NCI-H69 (cell line): ENCODE results near the gene SLIT3.

Experiments used
- DNase-seq: peaks from one replicate; lab custom pipeline; 2025; lab: John Stamatoyannopoulos, UW

Gene SLIT3

DNA sequence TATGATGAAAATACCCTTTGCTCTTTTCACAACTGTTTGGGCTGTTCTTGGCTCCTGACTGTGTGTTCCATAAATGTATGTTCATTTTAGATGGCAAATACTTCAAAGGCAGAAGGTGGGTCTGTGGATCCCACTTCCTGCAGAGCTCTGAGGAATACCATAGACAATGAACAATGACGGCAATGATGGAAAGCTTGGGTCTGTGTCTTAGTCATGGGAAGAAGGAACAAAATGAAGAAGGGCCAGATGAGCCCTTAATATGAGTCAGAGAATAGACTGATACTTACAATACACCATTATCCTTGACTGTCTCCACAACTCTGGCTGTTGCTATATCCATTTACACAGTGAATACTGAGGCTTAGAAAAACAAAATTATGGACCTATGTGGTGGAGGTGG lies 126.0 kb downstream of the SLIT3 start:
- no peak for DNase-seq

DNA sequence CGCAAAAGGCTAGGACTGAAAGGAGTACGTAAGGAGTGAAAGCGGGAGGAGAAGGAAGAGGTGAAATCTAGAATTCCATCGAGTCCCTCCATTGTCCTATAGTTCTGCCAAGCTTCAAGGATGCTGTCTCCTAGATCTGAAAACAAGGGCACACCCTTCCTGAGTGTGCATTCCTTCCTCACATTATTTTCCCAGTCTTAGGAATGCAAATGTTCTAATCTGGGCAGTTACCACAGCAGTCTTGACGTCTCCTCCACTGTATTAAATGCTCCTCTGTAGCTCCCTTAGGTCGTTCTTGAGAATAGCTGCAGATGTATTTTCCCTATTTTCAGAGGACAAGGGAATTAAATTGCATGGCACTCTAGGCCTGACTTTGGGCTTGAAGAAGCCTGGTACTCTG lies 127.6 kb downstream of the SLIT3 start:
- no peak for DNase-seq

DNA sequence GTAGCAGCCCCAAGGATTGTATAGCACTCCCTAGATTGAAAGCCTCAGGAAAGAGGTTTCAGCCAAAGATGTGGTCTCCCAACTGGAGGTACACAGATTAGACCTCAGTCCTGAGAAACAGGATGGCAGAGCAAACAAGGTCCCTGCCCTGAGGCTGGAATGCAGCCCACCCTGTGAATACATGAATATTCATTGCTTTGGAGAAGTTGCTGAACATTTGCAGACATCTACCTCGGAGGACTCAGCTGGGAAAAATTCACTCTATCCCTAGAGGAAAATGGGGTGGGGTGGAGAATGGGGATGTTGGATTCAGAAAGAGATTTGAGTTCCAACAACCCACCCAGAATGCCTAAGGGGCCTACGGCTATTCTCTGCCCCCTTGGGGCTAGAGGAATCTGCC lies 129.4 kb downstream of the SLIT3 start:
- no peak for DNase-seq

DNA sequence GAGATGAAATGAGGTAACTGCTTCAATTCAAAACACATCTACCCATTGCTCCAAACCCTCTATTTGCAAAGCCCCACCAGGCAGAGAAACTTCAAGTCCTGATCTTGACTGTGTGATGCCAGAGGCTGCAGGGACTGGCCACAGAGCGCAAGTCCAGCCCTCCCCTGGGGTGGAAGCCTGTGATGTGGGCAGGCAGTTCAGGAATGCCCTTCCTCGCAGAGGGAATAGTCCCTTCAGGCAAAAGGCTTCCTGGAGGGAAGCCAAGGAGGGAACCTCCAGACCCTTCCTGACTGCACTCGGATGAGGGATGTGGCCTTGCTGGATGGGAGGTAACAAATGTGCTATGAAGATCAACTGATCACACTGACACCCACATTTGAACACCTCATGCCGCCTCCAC lies 131.2 kb downstream of the SLIT3 start:
- DNase-seq, result no peak

DNA sequence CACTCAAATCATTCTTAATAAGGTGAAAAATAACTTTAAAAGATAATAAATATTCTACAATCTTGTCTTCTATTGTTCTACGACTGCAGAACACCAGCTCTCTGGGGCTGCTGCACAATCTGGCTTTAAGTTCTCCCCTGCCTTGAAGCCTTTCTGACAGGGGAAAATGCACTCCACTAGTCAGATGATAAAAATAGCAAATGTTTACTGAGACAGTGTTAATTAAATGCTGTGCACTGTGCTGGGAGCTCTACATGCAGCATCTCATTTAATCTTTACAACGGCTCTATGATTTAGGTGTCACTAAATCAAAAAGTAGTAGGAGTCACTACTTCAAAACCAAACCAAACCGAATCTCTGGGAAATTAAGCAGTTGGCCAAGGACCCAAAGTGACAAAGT lies 132.7 kb downstream of the SLIT3 start:
- DNase-seq, result no peak

DNA sequence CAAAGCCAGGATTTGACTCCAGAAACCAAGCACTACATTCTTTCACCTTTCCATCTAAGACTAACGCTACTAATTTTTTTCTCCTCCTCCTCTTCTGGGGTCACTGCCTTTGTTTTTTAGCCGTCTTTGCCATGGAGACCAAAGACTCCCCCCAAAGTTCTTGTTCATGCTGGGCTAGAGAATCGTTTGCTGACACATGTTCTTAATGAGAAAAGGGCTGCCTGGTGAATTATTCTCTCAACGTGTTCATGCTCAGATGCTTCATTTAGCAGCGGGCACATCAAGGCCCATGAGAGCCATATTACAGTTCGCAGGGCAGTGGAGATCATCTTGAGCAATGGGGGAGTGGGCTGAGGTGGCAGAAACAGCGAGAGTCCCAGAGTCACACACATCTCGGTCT lies 134.9 kb downstream of the SLIT3 start:
- DNase-seq, result no peak

DNA sequence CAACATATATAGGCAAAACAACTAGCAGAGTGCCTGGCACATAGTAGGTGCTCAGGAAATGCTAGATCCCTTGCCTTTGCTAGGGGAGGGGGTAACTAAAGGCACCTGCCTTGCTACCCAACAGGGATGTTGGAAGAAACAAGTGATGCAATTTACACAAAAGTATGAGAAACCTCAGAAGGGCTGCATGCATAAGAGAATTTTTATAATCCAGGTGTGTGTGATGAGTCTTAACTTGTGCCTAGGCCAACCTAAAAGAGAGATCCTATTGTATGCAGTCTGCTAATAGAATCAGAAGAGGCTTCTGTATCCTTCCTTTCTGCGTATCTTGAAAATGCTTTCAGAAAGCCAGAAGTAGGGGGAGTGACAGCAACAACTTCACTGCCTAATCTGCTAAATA lies 135.9 kb downstream of the SLIT3 start:
- no peak for DNase-seq

DNA sequence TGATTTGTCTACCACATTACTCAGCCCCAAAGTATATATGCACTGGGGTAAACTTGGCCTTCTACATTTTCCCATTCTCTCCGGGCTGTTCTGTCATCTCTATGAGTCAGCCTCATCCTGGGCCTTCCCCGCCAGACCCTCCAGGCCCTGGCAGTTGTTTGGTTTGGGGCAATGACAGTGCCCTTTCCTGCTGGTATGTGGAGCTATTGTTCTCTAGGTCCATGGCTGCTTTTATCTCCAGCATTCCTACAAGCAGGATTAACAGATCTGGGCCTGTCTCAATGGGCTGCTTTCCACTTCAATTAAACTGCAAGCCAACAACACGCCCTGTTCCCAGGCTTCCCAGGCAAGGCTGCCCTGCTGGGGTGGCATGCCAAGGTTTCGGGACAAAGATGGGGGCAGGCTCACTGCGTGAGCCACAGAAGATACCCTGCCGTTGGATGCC lies 136.4 kb downstream of the SLIT3 start:
- no peak for DNase-seq

DNA sequence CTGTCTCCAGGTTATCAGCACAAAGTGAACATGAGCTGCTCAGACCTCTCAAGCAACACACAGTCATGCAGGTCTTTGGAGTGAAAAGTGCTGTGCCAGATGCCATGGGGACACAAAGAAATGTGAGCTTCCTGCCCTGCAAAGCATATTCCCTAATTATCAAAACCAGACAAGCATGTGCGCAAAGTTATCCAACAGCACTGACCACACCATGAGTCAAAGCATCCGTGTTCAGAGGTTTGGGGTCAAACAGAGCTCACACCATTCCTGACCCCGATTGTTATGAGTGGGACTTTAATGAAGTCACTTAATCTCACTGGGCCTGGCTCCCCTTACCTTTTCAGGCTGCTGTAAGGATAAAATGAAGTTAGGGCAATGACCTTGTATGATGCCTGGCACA lies 138.5 kb downstream of the SLIT3 start:
- DNase-seq, result no peak

DNA sequence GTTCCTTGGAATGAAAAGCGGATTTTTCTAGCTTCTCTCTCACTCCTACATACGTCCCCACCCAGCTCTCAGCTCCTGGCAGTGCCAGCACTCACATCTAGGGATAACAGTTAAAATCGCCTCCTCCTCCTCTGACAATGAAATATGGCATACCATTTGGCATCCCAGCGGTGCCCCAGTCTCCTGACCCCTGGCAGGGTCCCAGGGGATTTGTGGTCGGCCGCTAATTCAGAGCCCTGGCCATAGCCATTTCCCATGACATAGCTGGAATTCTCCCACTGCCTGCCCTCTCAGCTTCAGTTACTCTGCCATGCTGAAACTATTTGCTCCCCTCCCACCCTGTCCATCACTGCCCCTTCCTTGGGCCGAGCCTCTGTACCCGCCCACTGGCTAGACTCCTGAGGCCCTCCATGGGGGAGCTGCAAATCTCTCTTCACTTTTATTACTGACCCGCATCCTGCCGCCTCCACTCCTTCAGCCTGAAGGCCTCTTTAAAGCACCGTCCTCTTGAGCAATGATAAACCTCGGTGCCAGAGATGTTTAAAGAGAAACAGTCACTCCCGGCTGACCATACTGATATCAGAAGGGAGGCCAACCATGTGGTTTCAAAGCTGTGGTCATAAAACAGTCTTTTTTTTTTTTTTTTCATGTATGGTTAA lies 139.8 kb downstream of the SLIT3 start:
- DNase-seq, result no peak

DNA sequence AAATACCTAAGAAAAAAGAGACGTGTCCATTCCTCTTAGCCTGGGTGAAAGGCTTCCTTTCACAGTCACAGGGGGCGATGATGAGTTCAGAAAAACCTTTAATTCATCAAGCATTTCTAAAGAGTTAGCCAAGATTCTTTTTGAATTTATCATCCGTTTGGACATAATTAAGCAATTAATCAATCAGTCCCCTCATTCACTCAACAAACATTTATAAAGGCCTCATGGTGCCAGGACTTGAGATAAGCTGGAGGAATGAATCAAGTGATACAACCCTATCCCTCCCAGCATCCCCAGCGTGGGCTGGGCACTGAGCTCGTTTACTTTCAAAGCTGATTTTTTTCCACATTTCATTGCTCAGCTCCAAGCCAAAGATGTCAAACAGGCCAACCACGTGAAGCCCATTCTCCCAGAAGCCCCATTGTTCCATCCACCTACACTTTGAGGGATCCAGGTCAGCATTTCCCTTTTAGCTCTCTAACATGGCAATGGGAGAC lies 140.5 kb downstream of the SLIT3 start:
- no peak for DNase-seq

DNA sequence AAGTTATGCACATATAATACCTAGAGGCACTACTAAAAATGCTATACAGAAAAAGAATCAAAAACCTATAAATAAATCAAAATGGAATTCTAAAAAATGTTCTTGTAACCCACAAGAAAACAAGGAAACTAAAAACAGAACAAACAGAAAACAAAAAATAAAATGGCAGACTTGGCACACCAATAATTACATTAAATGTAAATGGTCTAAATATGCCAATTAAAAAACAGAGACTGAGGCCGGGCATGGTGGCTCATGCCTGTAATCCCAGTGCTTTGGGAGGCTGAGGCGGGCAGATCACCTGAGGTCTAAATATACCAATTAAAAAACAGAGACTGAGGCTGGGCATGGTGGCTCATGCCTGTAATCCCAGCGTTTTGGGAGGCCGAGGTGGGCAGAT lies 142.2 kb downstream of the SLIT3 start:
- DNase-seq, result no peak

DNA sequence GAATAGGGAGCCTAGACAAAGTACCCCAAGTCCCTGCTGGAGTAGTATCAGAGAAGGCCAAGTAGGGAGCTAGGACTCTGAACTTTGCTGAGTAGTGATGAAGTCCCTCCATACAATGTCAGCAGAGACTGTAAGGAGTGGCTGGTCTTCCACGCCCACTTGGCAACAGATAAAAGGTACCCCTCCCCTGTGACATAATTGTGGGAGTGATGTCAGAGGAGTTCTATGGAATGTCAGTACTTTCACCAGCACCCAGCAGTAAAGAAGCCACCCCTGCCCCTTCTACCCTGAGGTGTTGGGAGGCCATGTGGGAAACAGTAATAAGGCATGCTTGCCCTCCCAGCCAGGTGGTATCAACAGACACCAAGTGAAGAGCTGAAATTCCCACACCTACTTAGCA lies 143.9 kb downstream of the SLIT3 start:
- DNase-seq, result no peak

DNA sequence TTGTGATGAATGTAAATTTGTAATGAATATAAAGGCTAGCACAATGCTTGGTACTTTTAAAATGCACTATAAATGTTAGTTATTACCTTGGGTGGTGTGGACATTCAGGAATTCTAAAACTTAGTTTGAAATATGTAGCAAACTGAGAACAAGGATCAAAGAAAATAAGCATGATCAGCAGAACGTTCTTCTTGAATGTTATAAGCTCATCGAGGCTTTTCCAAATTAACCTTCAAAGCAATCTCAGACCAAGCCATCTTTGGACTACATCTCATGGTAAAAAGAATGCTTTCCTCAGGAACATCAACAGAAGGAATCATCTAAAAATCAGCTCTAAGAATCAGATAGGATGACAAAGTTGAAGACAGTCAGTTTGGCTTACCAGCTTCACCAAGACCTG lies 146.3 kb downstream of the SLIT3 start:
- DNase-seq, result no peak

DNA sequence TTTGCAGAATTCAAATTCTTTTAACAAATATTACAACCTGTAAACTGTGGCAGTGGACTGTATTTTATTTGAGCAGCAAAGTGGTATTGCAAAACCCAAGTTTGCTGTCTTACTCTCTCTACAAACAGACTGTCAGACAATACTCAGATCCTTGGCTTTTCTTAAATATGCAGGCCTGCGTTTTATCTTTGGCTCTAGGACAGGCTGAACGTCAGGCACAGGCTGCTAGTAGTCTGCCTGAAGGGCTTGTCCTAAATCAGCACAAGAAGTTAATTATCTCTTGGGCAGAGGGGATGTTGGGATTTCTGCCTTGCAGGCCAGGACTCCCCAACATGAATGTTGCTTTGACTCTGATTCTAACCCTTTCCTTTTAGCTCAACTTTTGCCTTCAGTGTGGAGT lies 147.5 kb downstream of the SLIT3 start:
- no peak for DNase-seq

DNA sequence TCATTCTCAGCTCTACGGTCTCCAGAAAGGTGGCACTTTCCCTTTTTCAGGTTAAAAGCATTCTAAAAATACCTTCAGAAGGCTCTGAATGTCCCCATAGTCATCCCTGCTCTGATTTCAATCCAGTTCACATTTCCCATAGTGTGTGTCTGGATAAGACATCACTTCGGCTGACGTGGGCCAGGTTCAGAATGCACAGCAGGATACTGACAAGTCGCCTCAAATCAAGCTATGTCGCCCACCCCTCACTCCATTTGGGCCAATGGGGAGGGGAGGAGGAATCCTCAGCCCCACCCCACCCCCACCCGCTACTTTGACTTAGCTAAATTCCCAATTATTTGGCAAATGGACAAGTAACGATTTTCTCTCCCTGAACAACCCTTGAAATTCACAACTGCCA lies 148.0 kb downstream of the SLIT3 start:
- DNase-seq, result no peak

DNA sequence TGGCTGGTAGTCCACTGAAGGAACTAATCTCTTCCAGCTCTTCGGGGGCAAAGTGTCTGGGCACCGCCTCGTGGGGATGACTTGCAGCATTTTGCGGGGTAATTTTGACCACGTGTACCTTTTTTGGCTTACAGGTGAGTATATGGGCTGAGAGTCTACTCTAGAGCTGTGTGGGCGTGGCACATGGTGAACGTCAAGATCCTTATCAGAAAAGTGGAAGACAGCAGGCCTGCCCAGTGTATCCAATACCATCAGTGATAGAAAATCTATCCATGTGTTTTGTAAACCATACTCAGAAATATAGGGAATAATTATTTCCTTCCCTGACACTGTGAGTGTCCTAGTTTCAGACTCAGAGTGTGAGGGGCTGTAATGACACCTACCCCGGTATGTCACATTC lies 148.5 kb downstream of the SLIT3 start:
- DNase-seq, result no peak

DNA sequence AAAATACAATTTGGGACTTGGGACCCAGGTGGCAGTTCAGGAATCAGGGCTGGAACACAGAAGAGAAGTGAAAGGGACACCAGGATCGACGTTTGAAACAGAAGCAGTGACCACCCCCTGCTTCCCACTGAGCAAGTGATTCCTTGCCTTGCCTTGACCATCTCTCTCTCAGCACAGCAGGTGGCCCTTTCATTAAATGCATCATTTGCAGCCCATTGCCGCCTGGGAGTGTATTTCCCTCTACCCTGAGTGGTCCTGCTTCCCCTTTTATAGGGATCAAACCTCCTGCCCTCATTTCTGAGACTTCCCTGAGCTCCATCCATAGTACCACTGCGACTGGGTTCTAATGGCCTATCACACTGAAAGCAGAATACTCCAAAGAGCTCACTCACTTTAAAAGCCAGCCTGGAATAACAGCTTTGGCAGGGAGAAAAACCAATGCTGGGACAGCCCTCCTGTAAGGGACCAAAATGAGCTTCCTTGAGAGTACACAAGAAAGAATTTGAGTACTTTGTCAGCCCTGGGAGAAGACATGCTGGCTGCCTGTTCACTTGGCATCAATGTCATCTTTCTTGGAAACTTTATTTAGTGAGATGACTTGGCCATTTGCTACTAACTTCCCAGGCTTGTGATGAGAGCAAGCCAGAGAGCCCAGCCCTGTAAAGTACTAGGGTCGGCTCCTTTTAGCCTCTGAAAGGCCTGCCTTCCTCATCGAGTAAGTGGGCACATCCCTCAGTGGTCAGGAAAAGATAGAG lies 149.7 kb downstream of the SLIT3 start:
- DNase-seq, result no peak

DNA sequence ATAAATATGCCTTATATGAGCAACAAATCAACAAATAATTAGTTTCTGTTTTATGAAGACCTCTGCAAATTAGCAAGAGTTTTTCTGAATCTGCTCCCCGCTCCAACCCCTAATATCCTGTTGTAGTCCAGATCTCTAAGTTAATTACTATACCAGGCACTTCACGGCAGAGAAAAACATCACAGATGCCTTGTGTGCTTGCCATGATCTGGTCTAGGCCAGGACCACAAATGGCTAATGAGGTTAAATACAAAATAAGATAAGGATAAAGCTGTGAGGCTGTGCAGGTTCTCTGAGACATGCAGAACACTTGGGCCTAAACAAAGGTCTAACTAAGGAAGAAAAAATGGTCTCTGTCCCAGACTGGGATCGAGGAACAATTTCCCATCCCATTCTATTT lies 150.8 kb downstream of the SLIT3 start:
- no peak for DNase-seq

DNA sequence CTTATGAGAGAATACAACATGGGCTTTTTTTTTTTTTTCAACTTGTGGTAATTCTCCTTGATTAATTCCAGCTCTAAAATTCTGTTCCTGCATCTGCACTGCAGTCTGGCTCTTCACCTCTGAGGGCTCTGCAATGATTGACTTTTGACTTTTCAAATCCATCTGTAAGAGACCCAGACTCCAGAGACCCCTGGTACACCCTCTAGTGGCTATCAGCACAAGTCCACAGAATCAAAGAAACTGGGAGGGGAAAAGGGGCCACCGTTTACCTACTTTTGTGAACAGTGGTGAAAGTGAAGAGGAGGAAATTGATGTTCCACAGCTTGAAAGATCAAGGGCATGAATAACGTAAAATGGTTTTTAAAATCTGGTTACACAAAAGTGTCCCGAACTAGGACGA lies 151.6 kb downstream of the SLIT3 start:
- no peak for DNase-seq

DNA sequence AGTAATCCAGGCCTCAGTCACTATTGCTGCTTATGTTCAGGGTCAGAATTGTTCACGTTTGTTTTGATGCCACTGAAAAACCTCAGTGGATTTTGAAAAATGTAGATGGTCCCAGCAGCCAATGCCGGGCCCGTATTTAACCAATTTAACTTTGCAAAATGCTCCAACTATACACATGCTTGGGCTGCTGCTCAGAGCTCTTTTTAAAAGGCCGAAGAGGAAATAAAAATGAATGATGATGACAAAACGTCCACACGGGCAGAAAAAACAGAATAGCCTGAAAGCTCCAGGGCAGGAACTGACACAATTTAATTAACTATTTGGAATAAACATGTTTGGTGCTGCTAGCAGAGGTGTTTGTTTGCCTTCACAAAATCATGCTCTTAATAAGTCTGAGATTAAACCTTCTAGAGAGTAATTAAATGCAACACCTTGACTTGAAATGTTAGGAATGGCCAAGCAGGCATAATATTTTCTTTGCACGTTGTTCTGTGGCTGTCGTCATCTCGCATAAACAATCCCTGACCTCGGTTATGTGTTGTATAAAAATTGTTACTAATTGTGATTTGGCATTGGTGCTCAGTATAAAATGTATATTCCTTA lies 152.7 kb downstream of the SLIT3 start:
- no peak for DNase-seq

DNA sequence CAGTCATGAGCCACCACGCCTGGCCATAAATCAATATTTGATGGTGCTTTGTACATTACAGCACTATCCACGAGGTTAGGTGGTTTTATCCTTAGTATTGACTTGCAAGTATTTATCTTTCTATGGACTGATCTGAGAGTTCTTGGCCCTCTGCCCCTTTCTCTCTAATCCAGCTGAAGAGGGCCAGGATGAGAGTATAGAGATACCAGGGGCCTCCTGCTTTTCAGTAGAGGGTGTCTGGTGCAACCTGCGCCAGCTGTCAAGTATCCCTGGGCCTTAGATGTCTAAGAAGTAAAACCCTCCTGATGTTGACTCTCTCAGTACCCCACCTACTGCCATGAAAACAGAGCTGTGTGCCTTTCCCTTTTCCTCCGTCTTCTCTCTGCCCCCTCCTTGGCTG lies 153.4 kb downstream of the SLIT3 start:
- DNase-seq, result no peak

DNA sequence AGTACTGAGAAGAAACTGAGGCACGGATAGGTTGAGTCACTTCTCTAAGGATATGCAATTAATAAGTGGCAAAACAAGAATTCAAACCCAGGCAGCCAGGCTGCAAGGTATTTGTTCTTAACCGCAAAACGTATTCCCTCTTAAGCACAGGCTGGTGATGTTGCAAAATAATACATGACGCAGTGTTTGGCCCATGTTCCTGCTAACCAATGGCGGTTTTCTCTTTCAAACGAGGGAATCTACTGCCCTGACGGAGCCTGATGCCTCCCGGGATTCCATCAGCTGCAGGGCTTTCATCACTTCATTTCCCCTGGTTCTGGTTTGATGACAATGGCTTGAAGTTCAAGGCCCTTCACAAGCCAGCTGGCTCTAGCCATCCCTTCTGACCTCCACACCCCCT lies 154.8 kb downstream of the SLIT3 start:
- DNase-seq, result no peak
